ENCODE results near the gene TMEM164.

Gene TMEM164

DNA sequence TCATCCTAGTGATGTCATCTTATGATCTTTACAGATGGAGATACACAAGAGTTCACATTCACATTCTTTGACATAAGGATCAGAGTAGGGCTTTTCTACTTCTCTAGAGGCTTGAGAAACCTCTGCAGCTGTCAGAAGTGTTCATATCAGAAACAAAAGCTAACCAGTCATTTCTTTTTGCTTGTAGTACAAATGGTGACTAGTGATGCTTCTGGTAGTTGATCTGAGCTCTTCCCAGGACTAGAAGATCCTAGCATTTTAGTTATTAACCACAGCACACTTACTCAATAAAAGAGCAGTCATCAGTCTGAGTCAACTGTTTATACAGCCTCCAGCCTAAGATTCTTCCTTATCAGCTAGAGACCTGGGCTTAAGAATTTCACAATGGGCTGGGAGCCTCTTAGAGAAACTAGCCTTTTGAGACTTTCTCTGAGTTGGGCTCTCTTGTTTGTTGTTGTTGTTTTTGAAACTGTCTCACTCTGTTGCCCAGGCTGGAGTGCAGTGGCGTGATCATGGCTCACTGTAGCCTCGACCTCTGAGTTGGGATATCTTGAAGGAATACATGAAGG lies 84.1 kb downstream of the TMEM164 start:
- Histone ChIP-seq H3K4me3 (no peak overlapping the region), H3K4me1 (peaks cover 11% of the 10 kb centered on the region), H3K36me3 (no peaks in the 10 kb centered on the region), H3K9ac (no peak overlapping the region), H3K27ac (no peak overlapping the region), H3K9me3 (no peaks in the 10 kb centered on the region), H3K27me3 (peaks cover 50% of the 10 kb centered on the region), H3K4me2 (no peak overlapping the region), H4K20me1 (peaks cover 58% of the 10 kb centered on the region)
- no peak for TF ChIP-seq Cebpa-rat (IDR thresholded peaks at IDR 0.05)

DNA sequence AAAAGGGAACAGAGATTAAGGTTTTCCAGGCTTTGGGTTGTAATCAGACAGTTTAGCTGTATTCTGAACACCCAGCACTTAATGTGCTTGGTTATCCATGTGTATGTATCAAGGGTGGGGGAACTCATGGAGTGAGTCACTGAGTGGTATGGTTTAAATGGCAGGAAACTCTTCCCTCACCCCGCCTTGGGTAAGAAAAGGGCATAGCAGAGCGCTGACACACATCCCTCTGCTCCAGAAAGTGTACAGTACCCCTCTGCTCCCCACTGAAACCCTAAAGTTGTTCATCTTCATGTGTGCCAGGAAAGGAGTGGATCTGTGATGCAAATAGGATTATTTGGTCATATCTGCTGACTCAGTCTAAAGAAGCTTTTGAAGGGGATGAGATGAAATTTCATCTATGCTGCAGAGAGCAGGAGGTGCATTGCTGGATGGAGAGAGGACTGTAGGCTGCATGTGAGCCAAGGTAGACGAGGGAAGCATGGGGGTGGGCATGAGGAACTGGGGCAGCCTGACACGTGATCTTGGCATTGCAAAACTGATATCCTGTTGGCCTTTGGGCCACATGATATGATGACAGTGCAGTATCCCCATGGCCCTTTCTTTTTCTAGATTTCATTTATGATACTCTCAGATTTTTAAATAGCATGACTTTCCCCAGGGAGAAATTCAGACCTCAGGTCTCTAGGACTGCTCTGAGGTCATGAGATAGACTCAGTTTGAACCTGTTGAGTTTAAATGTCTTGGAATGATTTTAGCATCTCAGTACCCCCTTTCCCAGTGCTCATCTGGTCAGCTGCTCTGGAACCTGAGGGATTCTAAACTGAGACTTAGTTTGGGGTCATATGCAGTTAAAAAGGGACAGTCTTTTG lies 84.8 kb downstream of the TMEM164 start:
- H3K4me1 ChIP-seq = peaks cover 11% of the 10 kb centered on the region
- H3K27me3 ChIP-seq = peaks cover 44% of the 10 kb centered on the region
- no peaks in the 10 kb centered on the region for H3K9me3 ChIP-seq
- no peak for TF ChIP-seq Cebpa-rat (IDR thresholded peaks at IDR 0.05)
- H3K4me2 ChIP-seq = no peak overlapping the region
- no peak overlapping the region for H3K27ac ChIP-seq
- H3K4me3 ChIP-seq = no peak overlapping the region
- no peaks in the 10 kb centered on the region for H3K36me3 ChIP-seq
- H3K9ac ChIP-seq = no peak overlapping the region
- H4K20me1 ChIP-seq = peaks cover 55% of the 10 kb centered on the region

DNA sequence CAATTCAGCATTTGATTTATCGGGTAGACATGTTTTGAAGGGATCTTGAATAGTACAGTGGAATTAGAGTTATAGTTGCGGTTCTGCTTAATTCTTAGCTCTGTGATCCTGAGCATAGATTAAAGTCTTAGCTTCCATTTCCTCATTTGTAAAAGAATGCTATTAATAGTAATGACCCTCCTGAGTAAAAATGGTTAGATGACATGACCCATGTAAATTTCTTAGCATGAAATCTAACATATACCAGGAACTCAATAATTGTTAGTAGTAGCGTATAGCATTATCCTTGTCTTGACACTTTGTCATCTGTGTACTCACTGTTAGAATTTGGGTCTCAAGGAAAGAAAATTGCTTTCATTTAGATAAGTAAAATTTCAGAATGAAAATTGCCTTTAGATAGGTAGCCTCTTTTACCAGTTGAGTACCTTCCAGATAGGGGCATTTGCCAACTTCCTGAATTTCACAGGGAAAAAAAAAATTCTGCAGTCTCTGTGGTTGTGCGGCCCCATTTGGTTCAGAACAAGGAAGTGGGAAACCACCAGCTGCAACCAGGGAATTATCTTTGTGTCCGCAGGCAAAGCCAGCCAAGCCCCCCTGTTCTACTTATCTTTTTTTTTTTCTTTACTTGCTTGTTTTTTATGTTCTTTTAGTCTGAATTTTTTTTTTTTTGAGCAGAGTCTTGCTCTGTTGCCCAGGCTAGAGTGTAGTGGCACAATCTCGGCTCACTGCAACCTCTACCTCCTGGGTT lies 86.9 kb downstream of the TMEM164 start:
- H3K9ac ChIP-seq = no peak overlapping the region
- H3K9me3 ChIP-seq = 0 out of 2 replicates have a peak, but pooled peaks cover 8% of the 10 kb centered on the region
- H3K4me1 ChIP-seq = peaks cover 11% of the 10 kb centered on the region
- no peak for TF ChIP-seq Cebpa-rat (IDR thresholded peaks at IDR 0.05)
- H4K20me1 ChIP-seq = peaks cover 55% of the 10 kb centered on the region
- no peaks in the 10 kb centered on the region for H3K36me3 ChIP-seq
- H3K27ac ChIP-seq = no peak overlapping the region
- H3K27me3 ChIP-seq = peaks cover 46% of the 10 kb centered on the region
- H3K4me3 ChIP-seq = no peak overlapping the region
- peak overlapping the region; percentile 31 for H3K4me2 ChIP-seq

DNA sequence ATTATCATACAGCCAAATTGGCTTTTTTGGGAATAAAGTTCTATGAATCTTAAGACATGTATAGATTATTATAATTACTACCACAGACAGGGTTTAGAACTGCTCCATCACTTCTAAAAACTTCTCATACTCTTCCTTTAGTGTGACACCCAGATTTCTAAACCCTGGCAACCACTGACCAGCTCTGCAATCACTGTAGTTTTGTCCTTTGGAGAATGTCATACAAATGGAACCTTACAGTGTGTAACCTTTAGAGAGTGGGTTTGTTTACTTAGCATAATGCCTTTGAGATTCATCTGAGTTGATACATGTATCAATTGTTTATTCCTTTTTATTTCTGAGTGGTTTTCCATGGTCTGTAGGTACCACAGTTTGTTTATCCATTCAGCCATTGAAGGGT lies 95.0 kb downstream of the TMEM164 start:
- H3K27me3 ChIP-seq = peaks cover 62% of the 10 kb centered on the region
- H3K9ac ChIP-seq = no peak overlapping the region
- TF ChIP-seq Cebpa-rat (IDR thresholded peaks at IDR 0.05) = no peak
- peaks cover 26% of the 10 kb centered on the region for H3K9me3 ChIP-seq
- H3K36me3 ChIP-seq = peaks cover 9% of the 10 kb centered on the region; the same call in 1 of the 2 replicates
- no peak overlapping the region for H3K4me2 ChIP-seq
- H3K4me1 ChIP-seq = no peaks in the 10 kb centered on the region
- no peaks in the 10 kb centered on the region for H4K20me1 ChIP-seq
- no peak overlapping the region for H3K4me3 ChIP-seq
- no peak overlapping the region for H3K27ac ChIP-seq

DNA sequence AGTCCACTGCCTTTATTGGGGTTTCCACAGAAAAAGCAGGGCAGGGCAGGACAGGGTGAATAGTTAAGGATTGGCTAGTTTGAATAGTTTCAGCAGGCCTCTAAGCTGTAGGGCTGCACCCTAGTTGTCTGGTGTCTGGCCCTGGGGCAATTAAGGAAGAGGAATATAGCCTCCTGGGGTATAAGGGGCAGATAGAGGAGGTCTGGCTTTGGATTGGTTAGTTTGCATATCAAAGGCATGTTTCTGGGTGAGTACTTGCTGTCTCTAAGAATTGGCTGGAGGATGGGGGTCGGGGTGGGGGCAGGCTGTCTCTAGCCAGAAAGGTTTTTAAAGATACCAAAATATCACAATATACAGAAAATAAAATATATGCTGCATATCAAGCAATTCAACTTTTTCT lies 100.4 kb downstream of the TMEM164 start:
- H3K36me3 ChIP-seq = no peaks in the 10 kb centered on the region
- H4K20me1 ChIP-seq = 0 out of 2 replicates have a peak, but pooled peaks cover 7% of the 10 kb centered on the region
- H3K9ac ChIP-seq = no peak overlapping the region
- no peak for TF ChIP-seq Cebpa-rat (IDR thresholded peaks at IDR 0.05)
- peaks cover 55% of the 10 kb centered on the region for H3K27me3 ChIP-seq
- no peaks in the 10 kb centered on the region for H3K9me3 ChIP-seq
- no peak overlapping the region for H3K4me3 ChIP-seq
- H3K27ac ChIP-seq = no peak overlapping the region
- no peak overlapping the region for H3K4me2 ChIP-seq
- no peaks in the 10 kb centered on the region for H3K4me1 ChIP-seq

DNA sequence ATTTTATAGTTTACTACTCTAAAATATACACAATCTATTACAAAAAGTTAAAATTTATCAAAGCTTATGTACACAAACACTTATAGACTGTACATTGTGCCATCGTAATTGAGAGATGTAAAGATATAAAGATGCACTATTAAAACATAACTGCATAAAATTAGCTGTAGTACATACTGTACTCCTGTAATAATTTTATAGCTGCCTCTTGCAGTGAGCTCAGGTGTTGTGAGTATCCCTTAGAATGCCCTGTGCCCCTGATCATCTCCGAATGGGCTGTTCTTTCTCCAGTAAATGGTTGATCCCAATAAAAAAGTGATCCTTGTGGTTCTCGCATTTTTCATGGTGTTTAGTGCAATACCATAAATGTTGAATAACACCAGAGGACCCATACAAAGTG lies 101.2 kb downstream of the TMEM164 start:
- H3K27me3 ChIP-seq = peaks cover 63% of the 10 kb centered on the region
- H3K4me1 ChIP-seq = no peaks in the 10 kb centered on the region

DNA sequence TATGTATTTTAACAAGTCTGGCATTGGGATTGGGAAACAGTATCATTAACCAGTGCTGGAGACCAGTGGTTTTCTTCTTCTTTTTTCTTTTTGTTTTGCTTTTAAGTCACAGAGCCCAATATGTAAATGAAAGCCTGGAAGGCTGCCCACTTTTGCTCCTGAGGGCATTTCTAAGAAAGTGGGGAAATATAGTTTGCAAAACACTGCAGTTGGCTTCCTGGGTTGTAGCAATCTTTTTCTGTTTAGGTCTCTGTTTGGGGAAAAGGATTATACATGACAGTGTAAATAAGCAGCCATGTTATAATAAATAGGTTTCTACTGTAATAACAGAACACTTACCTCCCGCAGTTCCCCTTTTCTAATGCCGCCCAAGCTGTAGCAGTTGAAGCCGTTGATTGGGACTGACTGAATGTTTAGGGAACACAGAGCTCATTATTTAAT lies 105.5 kb downstream of the TMEM164 start:
- no peak overlapping the region for H3K4me2 ChIP-seq
- no peak for TF ChIP-seq Cebpa-rat (IDR thresholded peaks at IDR 0.05)
- no peaks in the 10 kb centered on the region for H3K4me1 ChIP-seq
- 0 out of 2 replicates have a peak, but pooled peaks cover 7% of the 10 kb centered on the region for H4K20me1 ChIP-seq
- H3K27me3 ChIP-seq = peaks cover 72% of the 10 kb centered on the region
- H3K27ac ChIP-seq = no peak overlapping the region
- no peak overlapping the region for H3K9ac ChIP-seq
- no peak overlapping the region for H3K4me3 ChIP-seq
- H3K36me3 ChIP-seq = no peaks in the 10 kb centered on the region
- no peaks in the 10 kb centered on the region for H3K9me3 ChIP-seq

More for the DNA sequence above, 101.2 kb downstream of the TMEM164 start:
- H3K36me3 ChIP-seq = no peaks in the 10 kb centered on the region
- no peak overlapping the region for H3K4me3 ChIP-seq
- no peaks in the 10 kb centered on the region for H3K9me3 ChIP-seq
- H3K27ac ChIP-seq = no peak overlapping the region
- no peak overlapping the region for H3K9ac ChIP-seq
- no peak for TF ChIP-seq Cebpa-rat (IDR thresholded peaks at IDR 0.05)
- H4K20me1 ChIP-seq = 0 out of 2 replicates have a peak, but pooled peaks cover 7% of the 10 kb centered on the region
- H3K4me2 ChIP-seq = no peak overlapping the region

DNA sequence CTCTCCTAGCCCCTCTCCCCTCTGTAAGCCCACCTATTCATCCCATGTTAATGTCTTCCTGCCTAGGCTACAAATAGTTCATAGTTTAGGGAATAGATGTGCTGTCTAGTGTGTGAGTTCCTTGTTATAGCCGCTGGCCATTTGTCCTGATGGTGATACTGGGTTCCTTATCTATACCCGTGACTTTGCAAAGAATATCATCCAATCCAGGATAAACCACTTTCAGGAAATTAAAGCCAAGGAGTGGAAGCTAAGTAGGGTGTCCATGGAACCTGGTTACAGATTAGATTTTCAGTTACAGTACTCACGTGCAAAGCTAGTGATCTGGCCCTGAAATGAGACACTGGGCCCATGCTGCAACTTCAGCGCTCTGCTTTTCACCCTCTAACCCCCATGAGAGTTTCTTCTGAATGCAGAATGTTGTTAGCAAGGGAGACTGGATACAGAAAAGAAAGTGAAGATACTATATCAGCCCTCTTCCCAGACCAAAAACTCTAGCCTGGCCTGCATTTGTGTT lies 111.4 kb downstream of the TMEM164 start:
- H3K9ac ChIP-seq = no peak overlapping the region
- H3K9me3 ChIP-seq = no peaks in the 10 kb centered on the region
- H3K4me2 ChIP-seq = no peak overlapping the region
- H3K27me3 ChIP-seq = peaks cover 77% of the 10 kb centered on the region
- no peaks in the 10 kb centered on the region for H3K4me1 ChIP-seq
- TF ChIP-seq Cebpa-rat (IDR thresholded peaks at IDR 0.05) = no peak
- no peaks in the 10 kb centered on the region for H3K36me3 ChIP-seq
- H3K27ac ChIP-seq = no peak overlapping the region
- peaks cover 9% of the 10 kb centered on the region; the same call in 1 of the 2 replicates for H4K20me1 ChIP-seq
- H3K4me3 ChIP-seq = no peak overlapping the region

DNA sequence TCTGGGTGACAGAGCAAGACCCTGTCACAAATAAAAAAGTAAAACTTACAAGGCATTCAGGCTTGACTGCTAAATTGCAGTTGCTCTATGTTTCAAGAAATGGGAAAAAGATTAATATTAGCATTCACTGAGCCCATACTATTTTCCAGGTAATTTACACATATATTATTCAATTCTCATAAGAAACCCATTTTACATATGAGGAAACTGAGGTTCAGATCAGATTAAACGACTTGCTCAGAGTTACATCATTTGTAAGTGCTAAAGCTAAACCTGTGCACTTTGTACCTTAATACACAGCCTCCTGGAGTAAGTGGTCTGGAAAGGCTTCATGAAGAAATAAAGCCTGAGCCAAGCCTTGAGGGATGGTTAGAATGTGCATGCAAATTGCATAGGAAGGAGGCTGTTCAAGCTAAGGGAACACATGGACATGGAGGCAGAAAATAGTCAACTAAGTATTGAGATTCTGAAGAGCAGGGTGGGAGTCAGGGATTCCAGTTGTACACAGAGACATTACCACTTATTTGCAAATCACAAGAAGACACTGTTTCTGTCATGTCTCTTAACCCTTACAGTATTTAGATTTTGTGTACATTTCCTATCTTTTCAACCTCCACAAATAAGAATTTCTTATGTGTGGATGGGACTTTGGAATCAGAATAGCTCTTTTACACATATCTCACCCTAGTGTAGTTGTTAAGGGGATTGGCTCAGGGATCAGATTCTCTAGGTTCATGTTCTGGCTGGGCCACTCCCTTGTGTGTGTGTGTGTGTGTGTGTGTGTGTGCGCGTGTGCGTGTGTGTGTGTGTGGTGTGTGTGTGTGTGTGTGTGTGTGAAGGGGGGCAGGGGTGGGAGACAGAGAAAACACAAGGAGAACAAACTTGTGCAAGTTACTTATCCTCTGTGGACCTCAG lies 113.4 kb downstream of the TMEM164 start:
- H3K27me3 ChIP-seq = peaks cover 71% of the 10 kb centered on the region
- H3K9me3 ChIP-seq = peaks cover 3% of the 10 kb centered on the region; the same call in 1 of the 2 replicates
- no peak overlapping the region for H3K9ac ChIP-seq
- no peaks in the 10 kb centered on the region for H3K4me1 ChIP-seq
- no peak for TF ChIP-seq Cebpa-rat (IDR thresholded peaks at IDR 0.05)
- peaks cover 9% of the 10 kb centered on the region; the same call in 1 of the 2 replicates for H4K20me1 ChIP-seq
- no peak overlapping the region for H3K4me2 ChIP-seq
- H3K36me3 ChIP-seq = no peaks in the 10 kb centered on the region
- no peak overlapping the region for H3K4me3 ChIP-seq
- H3K27ac ChIP-seq = no peak overlapping the region

Measured in BLaER1 (cell line).